ENCODE measurements around the gene SH3PXD2B.

SH3PXD2B gene

GRCh38 chr5:172429201-172429940 is 25.0 kb downstream of the SH3PXD2B start:
- no peak for TF ChIP-seq ZNF274 (IDR thresholded peaks at IDR 0.05; ENCODE audit: low read depth, low read length)
- no peak overlapping the region for H3K4me3 ChIP-seq (ENCODE audit: low read length)

- no peak for TF ChIP-seq ZNF274 (IDR thresholded peaks at IDR 0.05; ENCODE audit: low read depth, low read length)
- no peak overlapping the region for H3K4me3 ChIP-seq (ENCODE audit: low read length)
These were observed 25.8 kb downstream of the SH3PXD2B start for GRCh38 chr5:172428224-172429166.

GRCh38 chr5:172427202-172427601 is 27.1 kb downstream of the SH3PXD2B start:
- no peak overlapping the region for H3K4me3 ChIP-seq (ENCODE audit: low read length)
- TF ChIP-seq ZNF274 (IDR thresholded peaks at IDR 0.05; ENCODE audit: low read depth, low read length): no peak

- TF ChIP-seq ZNF274 (IDR thresholded peaks at IDR 0.05; ENCODE audit: low read depth, low read length): no peak
- no peak overlapping the region for H3K4me3 ChIP-seq (ENCODE audit: low read length)
These were observed 28.2 kb downstream of the SH3PXD2B start for GRCh38 chr5:172426086-172426485.

- no peak for TF ChIP-seq ZNF274 (IDR thresholded peaks at IDR 0.05; ENCODE audit: low read depth, low read length)
- H3K4me3 ChIP-seq (ENCODE audit: low read length): no peak overlapping the region
These were observed 28.9 kb downstream of the SH3PXD2B start for GRCh38 chr5:172425402-172425801.

GRCh38 chr5:172424808-172425207 is 29.5 kb downstream of the SH3PXD2B start:
- TF ChIP-seq ZNF274 (IDR thresholded peaks at IDR 0.05; ENCODE audit: low read depth, low read length): no peak

GRCh38 chr5:172424111-172424490 is 30.2 kb downstream of the SH3PXD2B start:
- no peak overlapping the region for H3K4me3 ChIP-seq (ENCODE audit: low read length)
- TF ChIP-seq ZNF274 (IDR thresholded peaks at IDR 0.05; ENCODE audit: low read depth, low read length): no peak

More at GRCh38 chr5:172424808-172425207, 29.5 kb downstream of the SH3PXD2B start:
- H3K4me3 ChIP-seq (ENCODE audit: low read length): no peak overlapping the region

GRCh38 chr5:172423379-172424110 is 30.8 kb downstream of the SH3PXD2B start:
- no peak overlapping the region for H3K4me3 ChIP-seq (ENCODE audit: low read length)
- no peak for TF ChIP-seq ZNF274 (IDR thresholded peaks at IDR 0.05; ENCODE audit: low read depth, low read length)

- no peak overlapping the region for H3K4me3 ChIP-seq (ENCODE audit: low read length)
- TF ChIP-seq ZNF274 (IDR thresholded peaks at IDR 0.05; ENCODE audit: low read depth, low read length): no peak
These were observed 32.1 kb downstream of the SH3PXD2B start for GRCh38 chr5:172422255-172422654.

- no peak for TF ChIP-seq ZNF274 (IDR thresholded peaks at IDR 0.05; ENCODE audit: low read depth, low read length)
These were observed 33.3 kb downstream of the SH3PXD2B start for GRCh38 chr5:172421020-172421419.

GRCh38 chr5:172420235-172420939 is 33.9 kb downstream of the SH3PXD2B start:
- TF ChIP-seq ZNF274 (IDR thresholded peaks at IDR 0.05; ENCODE audit: low read depth, low read length): no peak
- no peak overlapping the region for H3K4me3 ChIP-seq (ENCODE audit: low read length)

More at GRCh38 chr5:172421020-172421419, 33.3 kb downstream of the SH3PXD2B start:
- H3K4me3 ChIP-seq (ENCODE audit: low read length): no peak overlapping the region

GRCh38 chr5:172418862-172419814 is 35.2 kb downstream of the SH3PXD2B start:
- no peak for TF ChIP-seq ZNF274 (IDR thresholded peaks at IDR 0.05; ENCODE audit: low read depth, low read length)
- no peak overlapping the region for H3K4me3 ChIP-seq (ENCODE audit: low read length)

Data from GM08714 (cell line).